K562 (cell line): ENCODE data around the gene LIX1L. TPM values are rescaled to one million over a fixed set of nuclear protein-coding genes. Genes with fewer than 3 reads are reported as not detected.
A peak's percentile ranks its signal among the peaks of the same experiment; 100 is the strongest.

Experiments used
- DPF2 ChIP-seq: fragments of 450-650 bp; IDR thresholded peaks from 2 replicates; pipeline ENCODE4 v1.6.1; 2016
- ERF ChIP-seq: fragments of 450-650 bp; formaldehyde crosslinking; IDR thresholded peaks from 2 replicates; pipeline ENCODE4 v1.4.0; 2020; ENCODE audit warnings: mild to moderate bottlenecking, mixed read lengths
- GABPA ChIP-seq: fragments of 200-800 bp; sonication (Bioruptor generic); conservative IDR thresholded peaks from 2 replicates; pipeline ENCODE4 v1.6.1; 2016; ENCODE audit warnings: low read depth, missing genetic modification characterization, missing compliant biosample characterization
- HMGXB4 ChIP-seq: sonication (generic); formaldehyde crosslinking; IDR thresholded peaks from 2 replicates; pipeline ENCODE4 v1.8.1; 2023; ENCODE audit warnings: mild to moderate bottlenecking, missing genetic modification reagents
- MAZ ChIP-seq, 2 experiments: fragments of 450-650 bp in 1 of 2; sonication (generic) in 1 of 2; formaldehyde crosslinking; IDR thresholded peaks in 1 of 2; conservative IDR thresholded peaks in 1 of 2; 2 replicates each; pipeline versions ENCODE4 v1.4.0 to v1.5.0; 2020; ENCODE audit warnings: mild to moderate bottlenecking in 1 of 2, missing genetic modification reagents in 1 of 2
- RHOXF2B ChIP-seq: fragments of 250-450 bp; sonication (Bioruptor Pico); conservative IDR thresholded peaks from 2 replicates; pipeline ENCODE4 v1.5.1; 2021
- SIN3A ChIP-seq, 2 experiments: fragments of 150-350 bp in 1 of 2; IDR thresholded peaks; 2 replicates each; pipeline ENCODE4 v1.6.1; 2011 to 2016; ENCODE audit warnings: borderline replicate concordance in 2 of 2, low read depth in 2 of 2, low read length in 2 of 2, mild to moderate bottlenecking in 2 of 2, moderate library complexity in 2 of 2; ENCODE audit not compliant: control insufficient read depth in 1 of 2
- TAF15 ChIP-seq: fragments of 200-400 bp; formaldehyde crosslinking; IDR thresholded peaks from 2 replicates; pipeline ENCODE4 v1.6.1; 2017; ENCODE audit warnings: mild to moderate bottlenecking, low read depth, low read length, moderate library complexity
- TCF7 ChIP-seq: sonication (generic); IDR thresholded peaks from 2 replicates; pipeline ENCODE4 v1.6.1; 2016; ENCODE audit warnings: antibody characterized with exemption, borderline replicate concordance
- polyA plus RNA-seq, 8 experiments: library from polyadenylated mRNA; depleted of rRNA in 4 of 8; stranded (reverse) in 5 of 8; unstranded in 3 of 8; fragments of >200 nt; fragmentation: Nextera tagmentation in 2 of 8; fragmentation: Illumina TruSeq in 1 of 8; extraction: Ambion mirVana in 2 of 8; extraction: Trizol in 1 of 8; gene quantifications; 2 replicates each; pipeline versions ENCODE4 v1.2.1 to v1.2.3, GENCODE V29; 2011 to 2014; ENCODE audit warnings: inconsistent platforms in 1 of 8, missing spikeins in 1 of 8
- total RNA-seq, 7 experiments: library from RNA; depleted of rRNA in 6 of 7; stranded (reverse); fragments of >200 nt in 6 of 7; fragmentation: Illumina TruSeq in 2 of 7; extraction: Trizol in 2 of 7; gene quantifications; 2 replicates each; pipeline versions ENCODE4 v1.2.1 to v1.2.3, GENCODE V29; 2011 to 2021; ENCODE audit warnings: low replicate concordance in 1 of 7
- TF ChIP-seq, protein P1 (sequence below): fragments of 450-650 bp; IDR thresholded peaks from 2 replicates; pipeline ENCODE4 v1.6.1; 2017; ENCODE audit warnings: antibody characterized with exemption, mild to moderate bottlenecking
- TF ChIP-seq, protein P2 (sequence below): fragments of 250-450 bp; sonication (Bioruptor Pico); IDR thresholded peaks from 2 replicates; pipeline ENCODE4 v1.8.0; 2021; ENCODE audit warnings: mild to moderate bottlenecking, moderate library complexity
- TF ChIP-seq, protein P3 (sequence below): fragments of 250-450 bp; sonication (Bioruptor Pico); IDR thresholded peaks from 2 replicates; pipeline ENCODE4 v1.4.0; 2020; ENCODE audit warnings: mild to moderate bottlenecking, moderate library complexity, borderline replicate concordance
- TF ChIP-seq, protein P4 (sequence below): fragments of 450-650 bp; formaldehyde crosslinking; IDR thresholded peaks from 2 replicates; pipeline ENCODE4 v1.4.0; 2022; ENCODE audit warnings: mild to moderate bottlenecking, moderate library complexity

Gene LIX1L
- total and polyA plus RNA-seq, 9 of the 15 experiments (the other 6 are each of a cell fraction or from before 2014, with no cell fraction given) = 4.6 to 26.5 (median 12.5) TPM

GRCh38 chr1:145992502-145992936 lies 34.7 kb upstream of the LIX1L start (continued):
- TF ChIP-seq, protein P1, sequence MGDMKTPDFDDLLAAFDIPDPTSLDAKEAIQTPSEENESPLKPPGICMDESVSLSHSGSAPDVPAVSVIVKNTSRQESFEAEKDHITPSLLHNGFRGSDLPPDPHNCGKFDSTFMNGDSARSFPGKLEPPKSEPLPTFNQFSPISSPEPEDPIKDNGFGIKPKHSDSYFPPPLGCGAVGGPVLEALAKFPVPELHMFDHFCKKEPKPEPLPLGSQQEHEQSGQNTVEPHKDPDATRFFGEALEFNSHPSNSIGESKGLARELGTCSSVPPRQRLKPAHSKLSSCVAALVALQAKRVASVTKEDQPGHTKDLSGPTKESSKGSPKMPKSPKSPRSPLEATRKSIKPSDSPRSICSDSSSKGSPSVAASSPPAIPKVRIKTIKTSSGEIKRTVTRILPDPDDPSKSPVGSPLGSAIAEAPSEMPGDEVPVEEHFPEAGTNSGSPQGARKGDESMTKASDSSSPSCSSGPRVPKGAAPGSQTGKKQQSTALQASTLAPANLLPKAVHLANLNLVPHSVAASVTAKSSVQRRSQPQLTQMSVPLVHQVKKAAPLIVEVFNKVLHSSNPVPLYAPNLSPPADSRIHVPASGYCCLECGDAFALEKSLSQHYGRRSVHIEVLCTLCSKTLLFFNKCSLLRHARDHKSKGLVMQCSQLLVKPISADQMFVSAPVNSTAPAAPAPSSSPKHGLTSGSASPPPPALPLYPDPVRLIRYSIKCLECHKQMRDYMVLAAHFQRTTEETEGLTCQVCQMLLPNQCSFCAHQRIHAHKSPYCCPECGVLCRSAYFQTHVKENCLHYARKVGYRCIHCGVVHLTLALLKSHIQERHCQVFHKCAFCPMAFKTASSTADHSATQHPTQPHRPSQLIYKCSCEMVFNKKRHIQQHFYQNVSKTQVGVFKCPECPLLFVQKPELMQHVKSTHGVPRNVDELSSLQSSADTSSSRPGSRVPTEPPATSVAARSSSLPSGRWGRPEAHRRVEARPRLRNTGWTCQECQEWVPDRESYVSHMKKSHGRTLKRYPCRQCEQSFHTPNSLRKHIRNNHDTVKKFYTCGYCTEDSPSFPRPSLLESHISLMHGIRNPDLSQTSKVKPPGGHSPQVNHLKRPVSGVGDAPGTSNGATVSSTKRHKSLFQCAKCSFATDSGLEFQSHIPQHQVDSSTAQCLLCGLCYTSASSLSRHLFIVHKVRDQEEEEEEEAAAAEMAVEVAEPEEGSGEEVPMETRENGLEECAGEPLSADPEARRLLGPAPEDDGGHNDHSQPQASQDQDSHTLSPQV = no peak
- TF ChIP-seq GABPA (tag) (no peak), TCF7 (no peak), SIN3A (IDR thresholded peaks at IDR 0.05; ENCODE audit: borderline replicate concordance in 2 of 2, control insufficient read depth in 1 of 2, low read depth in 2 of 2, low read length in 2 of 2) (0 out of 4 replicates have a peak, but pooled peaks of 1 of the 2 experiments have one; percentile 23), DPF2 (no peak), TAF15 (no peak), ERF (CRISPR knock-in tag) (0 out of 2 replicates have a peak, but pooled peaks have one; percentile 11), MAZ (CRISPR knock-in tag; conservative IDR thresholded peaks at IDR 0.05 in 1 of 2, IDR thresholded peaks at IDR 0.05 in 1 of 2) (0 out of 4 replicates have a peak, but pooled peaks of 1 of the 2 experiments have one; percentile 13), RHOXF2B (CRISPR knock-in tag) (peak; percentile 61; the same call in 1 of the 2 replicates), HMGXB4 (CRISPR knock-in tag) (no peak)
- TF ChIP-seq, protein P2, sequence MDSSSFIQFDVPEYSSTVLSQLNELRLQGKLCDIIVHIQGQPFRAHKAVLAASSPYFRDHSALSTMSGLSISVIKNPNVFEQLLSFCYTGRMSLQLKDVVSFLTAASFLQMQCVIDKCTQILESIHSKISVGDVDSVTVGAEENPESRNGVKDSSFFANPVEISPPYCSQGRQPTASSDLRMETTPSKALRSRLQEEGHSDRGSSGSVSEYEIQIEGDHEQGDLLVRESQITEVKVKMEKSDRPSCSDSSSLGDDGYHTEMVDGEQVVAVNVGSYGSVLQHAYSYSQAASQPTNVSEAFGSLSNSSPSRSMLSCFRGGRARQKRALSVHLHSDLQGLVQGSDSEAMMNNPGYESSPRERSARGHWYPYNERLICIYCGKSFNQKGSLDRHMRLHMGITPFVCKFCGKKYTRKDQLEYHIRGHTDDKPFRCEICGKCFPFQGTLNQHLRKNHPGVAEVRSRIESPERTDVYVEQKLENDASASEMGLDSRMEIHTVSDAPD (CRISPR knock-in tag) = no peak
- TF ChIP-seq, protein P3, sequence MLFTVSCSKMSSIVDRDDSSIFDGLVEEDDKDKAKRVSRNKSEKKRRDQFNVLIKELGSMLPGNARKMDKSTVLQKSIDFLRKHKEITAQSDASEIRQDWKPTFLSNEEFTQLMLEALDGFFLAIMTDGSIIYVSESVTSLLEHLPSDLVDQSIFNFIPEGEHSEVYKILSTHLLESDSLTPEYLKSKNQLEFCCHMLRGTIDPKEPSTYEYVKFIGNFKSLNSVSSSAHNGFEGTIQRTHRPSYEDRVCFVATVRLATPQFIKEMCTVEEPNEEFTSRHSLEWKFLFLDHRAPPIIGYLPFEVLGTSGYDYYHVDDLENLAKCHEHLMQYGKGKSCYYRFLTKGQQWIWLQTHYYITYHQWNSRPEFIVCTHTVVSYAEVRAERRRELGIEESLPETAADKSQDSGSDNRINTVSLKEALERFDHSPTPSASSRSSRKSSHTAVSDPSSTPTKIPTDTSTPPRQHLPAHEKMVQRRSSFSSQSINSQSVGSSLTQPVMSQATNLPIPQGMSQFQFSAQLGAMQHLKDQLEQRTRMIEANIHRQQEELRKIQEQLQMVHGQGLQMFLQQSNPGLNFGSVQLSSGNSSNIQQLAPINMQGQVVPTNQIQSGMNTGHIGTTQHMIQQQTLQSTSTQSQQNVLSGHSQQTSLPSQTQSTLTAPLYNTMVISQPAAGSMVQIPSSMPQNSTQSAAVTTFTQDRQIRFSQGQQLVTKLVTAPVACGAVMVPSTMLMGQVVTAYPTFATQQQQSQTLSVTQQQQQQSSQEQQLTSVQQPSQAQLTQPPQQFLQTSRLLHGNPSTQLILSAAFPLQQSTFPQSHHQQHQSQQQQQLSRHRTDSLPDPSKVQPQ (CRISPR knock-in tag) = no peak
- TF ChIP-seq, protein P4, sequence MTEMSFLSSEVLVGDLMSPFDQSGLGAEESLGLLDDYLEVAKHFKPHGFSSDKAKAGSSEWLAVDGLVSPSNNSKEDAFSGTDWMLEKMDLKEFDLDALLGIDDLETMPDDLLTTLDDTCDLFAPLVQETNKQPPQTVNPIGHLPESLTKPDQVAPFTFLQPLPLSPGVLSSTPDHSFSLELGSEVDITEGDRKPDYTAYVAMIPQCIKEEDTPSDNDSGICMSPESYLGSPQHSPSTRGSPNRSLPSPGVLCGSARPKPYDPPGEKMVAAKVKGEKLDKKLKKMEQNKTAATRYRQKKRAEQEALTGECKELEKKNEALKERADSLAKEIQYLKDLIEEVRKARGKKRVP (CRISPR knock-in tag) = 0 out of 2 replicates have a peak, but pooled peaks have one; percentile 29
